ENCODE measurements around the gene ZNF519.
"Not testable (repeated sequence)": the region's sequence is repeated elsewhere in the genome, so short reads cannot be mapped to it uniquely, and the experiment has no call there.

DNA sequence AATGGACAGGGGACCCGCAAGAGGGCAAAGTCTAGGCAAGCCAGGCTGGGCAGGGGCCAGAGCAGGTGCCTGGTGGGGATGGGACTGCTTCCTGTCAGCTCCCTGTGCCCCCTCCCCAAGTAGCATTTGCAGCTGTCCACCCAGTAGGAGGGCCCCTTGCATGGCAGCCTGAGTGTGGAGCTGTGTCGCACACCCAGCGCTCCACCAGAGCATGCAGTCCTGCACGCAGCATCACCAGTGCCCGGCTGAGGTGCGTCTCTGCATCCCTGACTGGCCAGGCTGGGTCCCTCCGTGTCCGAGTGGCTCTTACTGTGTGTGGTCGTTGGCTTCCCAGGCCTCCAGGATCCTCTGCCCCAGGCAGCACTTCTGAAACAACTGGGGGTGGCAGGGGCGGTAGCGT is 18.5 kb upstream of the ZNF519 start:
- TF ChIP-seq ZNF274 (IDR thresholded peaks at IDR 0.05; ENCODE audit: low read depth, low read length); YY1 (IDR thresholded peaks at IDR 0.05; ENCODE audit: insufficient read depth, insufficient read length); SUZ12 (IDR thresholded peaks at IDR 0.05; ENCODE audit: extremely low read depth, insufficient read depth, insufficient read length): not testable (repeated sequence)
